Activated CD8-positive, alpha-beta T cell treated with anti-CD3 and anti-CD28 coated beads, Interleukin-2, amount 10 ng/mL, durations not matched to agents 7 days and 5 days (primary cell): ENCODE measurements around the gene SPDYE5. TPM values are rescaled to one million over a fixed set of nuclear protein-coding genes. Genes with fewer than 3 reads are reported as not detected.

ENCODE experiments used
- ATAC-seq: fragments of 150-1000 bp; cut with Tn5 transposase; one replicate; pipeline ENCODE4 v1.10.0; 2021; ENCODE audit warnings: moderate library complexity
- CTCF ChIA-PET: fragments of 350-600 bp; sonication (Branson Sonifier 250); formaldehyde crosslinking; loops from one replicate; lab custom pipeline; 2021; ENCODE audit warnings: antibody characterized with exemption; lab: Charles Lee
- POLR2A ChIA-PET: fragments of 350-600 bp; sonication (Branson Sonifier 250); formaldehyde crosslinking; loops from one replicate; lab custom pipeline; 2021; ENCODE audit warnings: antibody characterized with exemption; lab: Charles Lee
- DNase-seq: peaks from one replicate; pipeline ENCODE4 v3.0.0-alpha.2; 2020
- H3K27ac Mint-ChIP-seq: one replicate; pipeline ENCODE4 v1.8.0; 2021; ENCODE audit warnings: mild to moderate bottlenecking, mixed read lengths
- H3K27me3 Mint-ChIP-seq: one replicate; pipeline ENCODE4 v1.8.0; 2021; ENCODE audit warnings: low read depth, mixed read lengths
- H3K36me3 Mint-ChIP-seq: one replicate; pipeline ENCODE4 v1.8.0; 2021; ENCODE audit warnings: low read depth, mixed read lengths
- H3K4me1 Mint-ChIP-seq: one replicate; pipeline ENCODE4 v1.8.0; 2021; ENCODE audit warnings: low read depth, mixed read lengths
- H3K4me3 Mint-ChIP-seq: one replicate; pipeline ENCODE4 v1.8.0; 2021; ENCODE audit warnings: mild to moderate bottlenecking, mixed read lengths
- H3K9me3 Mint-ChIP-seq: one replicate; pipeline ENCODE4 v1.8.0; 2022; ENCODE audit warnings: mixed read lengths; ENCODE audit not compliant: insufficient read depth
- total RNA-seq, 2 experiments: library from RNA; stranded (reverse); gene quantifications; one replicate each; pipeline ENCODE4 v1.2.3, GENCODE V29; 2021

The SPDYE5 gene
- total RNA-seq, 2 experiments from 2014 or later: not detected

DNA sequence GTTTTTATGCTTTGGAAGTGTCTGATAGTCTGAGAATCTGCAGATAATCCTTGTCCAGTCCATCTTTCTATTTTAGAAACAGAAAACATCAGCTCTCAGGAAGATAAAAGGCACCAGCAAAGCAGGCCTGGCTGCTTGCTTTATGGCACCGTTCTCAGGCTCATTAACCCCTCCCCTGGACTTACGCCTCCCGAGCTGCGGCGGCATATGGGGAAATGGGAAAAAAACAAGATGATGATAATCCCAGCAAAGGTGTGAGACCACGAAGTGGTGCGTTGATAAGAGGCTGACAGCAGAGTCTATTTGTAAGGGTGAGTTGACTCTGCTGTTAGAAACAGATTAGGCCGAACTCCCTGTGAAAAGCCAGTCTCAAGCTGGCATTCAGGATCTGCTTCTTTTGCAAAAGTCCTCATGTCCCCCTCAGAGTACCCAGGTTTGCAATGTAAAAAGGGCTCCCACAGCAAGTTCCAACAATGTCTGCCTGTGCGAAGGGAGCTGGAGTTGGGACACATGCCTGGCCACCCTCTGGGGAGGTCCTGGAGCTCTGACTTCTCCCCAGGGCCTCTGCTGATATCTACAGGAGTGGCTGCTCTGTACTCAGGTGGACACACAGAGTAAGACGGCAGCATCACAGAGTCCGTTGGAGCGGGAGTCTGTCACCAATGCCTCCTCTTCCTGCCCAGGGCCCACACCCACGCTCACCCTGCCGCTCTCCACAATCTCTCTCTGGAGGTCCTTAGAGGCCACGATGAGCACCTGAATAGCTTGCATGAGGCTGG, 54.3 kb downstream of the SPDYE5 start:
- Mint-ChIP-seq H3K27me3 (no peaks in the 10 kb centered on the region), H3K27ac (no peak overlapping the region), H3K9me3 (no peaks in the 10 kb centered on the region), H3K4me1 (no peaks in the 10 kb centered on the region), H3K4me3 (no peak overlapping the region), H3K36me3 (no peaks in the 10 kb centered on the region)
- DNase-seq (no peak), ATAC-seq (no peak)
- ChIA-PET CTCF (no interaction called here), POLR2A (no interaction called here)

Other genes with a start within 250 kb of the SPDYE5 start
- 1 to 10 TPM; 8.2 to 8.3 TPM for gene TRIM73, start 96.7 kb upstream of the SPDYE5 start, total RNA-seq
- gene POM121C, start 6.0 kb upstream of the SPDYE5 start, total RNA-seq: 10 to 100 TPM; 78.2 to 82.5 TPM
- 1 to 10 TPM; 4.1 to 4.6 TPM for gene HIP1, start 246.6 kb downstream of the SPDYE5 start, total RNA-seq